HUES48 (cell line): ENCODE results near the gene LIN52.

Source experiments
- H3K27ac ChIP-seq: one replicate; pipeline ENCODE4 v1.7.0; 2013; ENCODE audit warnings: low read depth, low read length, inconsistent platforms
- H3K27me3 ChIP-seq: 2 replicates; pipeline ENCODE4 v1.6.1; 2013; ENCODE audit warnings: mild to moderate bottlenecking, low read length; ENCODE audit not compliant: control insufficient read depth, insufficient read depth
- H3K36me3 ChIP-seq: 2 replicates; pipeline ENCODE4 v1.6.1; 2013; ENCODE audit warnings: low read length; ENCODE audit not compliant: control insufficient read depth, insufficient read depth
- H3K4me1 ChIP-seq: 2 replicates; pipeline ENCODE4 v1.6.1; 2013; ENCODE audit warnings: mild to moderate bottlenecking, low read length; ENCODE audit not compliant: control insufficient read depth, insufficient read depth
- H3K4me3 ChIP-seq: 2 replicates; pipeline ENCODE4 v1.5.1; 2013; ENCODE audit warnings: mild to moderate bottlenecking, low read depth, low read length
- H3K9ac ChIP-seq: 2 replicates; pipeline ENCODE4 v1.6.1; 2013; ENCODE audit warnings: mild to moderate bottlenecking, low read depth, low read length, moderate library complexity
- H3K9me3 ChIP-seq: 2 replicates; pipeline ENCODE4 v1.6.1; 2013; ENCODE audit warnings: low read length; ENCODE audit not compliant: control insufficient read depth, insufficient read depth

The LIN52 gene

DNA sequence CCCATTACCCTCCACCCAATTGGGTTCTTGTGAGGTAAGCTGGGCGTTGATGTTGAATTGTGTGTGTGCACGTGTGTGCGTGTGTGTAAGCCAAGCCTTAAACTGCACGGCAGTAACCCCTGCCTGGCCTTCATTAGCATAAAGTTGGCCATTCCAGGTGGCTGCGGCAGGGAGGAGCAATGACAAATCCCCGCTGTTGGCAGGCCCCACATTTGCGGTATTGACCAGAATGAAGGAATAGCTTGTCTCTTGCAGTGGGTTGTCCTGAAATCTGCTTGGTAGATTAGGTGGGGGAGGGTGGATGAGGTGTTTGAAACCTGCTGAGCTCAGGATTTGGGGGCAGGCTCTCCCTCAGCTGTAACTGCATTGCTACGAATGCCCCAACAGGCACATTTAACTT, 161.8 kb downstream of the LIN52 start:
- no peaks in the 10 kb centered on the region for H3K9me3 ChIP-seq
- no peak overlapping the region for H3K27ac ChIP-seq
- peaks cover 48% of the 10 kb centered on the region for H3K27me3 ChIP-seq
- no peaks in the 10 kb centered on the region for H3K36me3 ChIP-seq
- no peak overlapping the region for H3K4me3 ChIP-seq
- no peak overlapping the region for H3K9ac ChIP-seq
- H3K4me1 ChIP-seq: peaks cover 32% of the 10 kb centered on the region

- Histone ChIP-seq H3K27me3 (peaks cover 39% of the 10 kb centered on the region), H3K9ac (no peak overlapping the region), H3K36me3 (no peaks in the 10 kb centered on the region), H3K4me1 (peaks cover 18% of the 10 kb centered on the region), H3K4me3 (no peak overlapping the region), H3K27ac (no peak overlapping the region), H3K9me3 (no peaks in the 10 kb centered on the region)
Observed at GRCh38 chr14:74248017-74248416, 163.3 kb downstream of the LIN52 start.

DNA sequence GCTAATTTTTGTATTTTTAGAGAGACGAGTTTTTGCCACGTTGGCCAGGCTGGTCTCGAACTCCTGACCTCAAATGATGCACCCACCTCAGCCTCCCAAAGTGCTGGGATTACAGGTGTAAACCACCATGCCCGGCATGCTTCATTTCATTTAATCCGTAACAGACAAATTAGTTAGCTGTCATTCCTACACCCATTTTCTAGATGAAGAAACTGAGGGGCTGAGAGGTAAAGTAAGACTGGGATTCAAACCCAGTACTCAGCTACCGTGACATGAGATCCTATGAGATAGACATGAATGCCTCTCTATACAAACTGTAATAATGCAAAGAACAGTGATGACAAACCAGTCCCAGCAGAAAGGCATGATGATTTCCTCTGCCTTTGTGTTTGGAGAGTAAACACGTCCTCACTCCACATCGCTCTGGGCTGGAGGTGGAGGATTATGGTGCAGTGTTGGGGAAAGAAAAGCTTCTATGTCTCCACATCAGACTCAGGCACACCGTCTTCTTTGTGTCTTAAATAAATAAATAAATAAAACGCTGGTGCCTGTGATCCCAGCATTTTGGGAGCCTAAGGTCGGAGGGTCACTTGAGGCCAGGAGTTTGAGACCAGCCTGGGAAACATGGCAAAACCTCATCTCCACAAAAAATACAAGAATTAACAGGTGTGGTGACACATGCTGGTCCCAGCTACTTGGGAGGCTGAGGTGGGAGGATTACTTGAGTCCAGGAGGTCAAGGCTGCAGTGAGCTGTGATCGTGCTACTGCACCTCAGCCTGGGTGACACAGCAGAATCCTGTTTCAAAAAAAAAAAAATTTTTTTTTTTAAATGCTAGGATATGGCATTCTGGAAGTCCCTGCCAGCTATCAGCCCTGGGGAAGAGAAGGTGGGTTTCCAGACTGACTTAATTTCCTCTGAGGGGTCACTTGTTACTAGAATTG, 164.9 kb downstream of the LIN52 start:
- no peak overlapping the region for H3K27ac ChIP-seq
- no peak overlapping the region for H3K4me3 ChIP-seq
- H3K9me3 ChIP-seq: no peaks in the 10 kb centered on the region
- H3K27me3 ChIP-seq: peaks cover 26% of the 10 kb centered on the region
- no peak overlapping the region for H3K9ac ChIP-seq
- H3K4me1 ChIP-seq: peaks cover 2% of the 10 kb centered on the region; the same call in 1 of the 2 replicates
- H3K36me3 ChIP-seq: no peaks in the 10 kb centered on the region
